CD4-positive, alpha-beta T cell treated with Interleukin-12 subunit alpha and Interleukin-12 subunit beta, for 1 hour (primary cell): Measurements from ENCODE around the gene SIDT2.
"Not testable (repeated sequence)": the region's sequence is repeated elsewhere in the genome, so short reads cannot be mapped to it uniquely, and the experiment has no call there.

Experiments
- DNase-seq: peaks from one replicate; pipeline ENCODE4 v3.0.0-alpha.2; 2020

SIDT2 gene

DNA sequence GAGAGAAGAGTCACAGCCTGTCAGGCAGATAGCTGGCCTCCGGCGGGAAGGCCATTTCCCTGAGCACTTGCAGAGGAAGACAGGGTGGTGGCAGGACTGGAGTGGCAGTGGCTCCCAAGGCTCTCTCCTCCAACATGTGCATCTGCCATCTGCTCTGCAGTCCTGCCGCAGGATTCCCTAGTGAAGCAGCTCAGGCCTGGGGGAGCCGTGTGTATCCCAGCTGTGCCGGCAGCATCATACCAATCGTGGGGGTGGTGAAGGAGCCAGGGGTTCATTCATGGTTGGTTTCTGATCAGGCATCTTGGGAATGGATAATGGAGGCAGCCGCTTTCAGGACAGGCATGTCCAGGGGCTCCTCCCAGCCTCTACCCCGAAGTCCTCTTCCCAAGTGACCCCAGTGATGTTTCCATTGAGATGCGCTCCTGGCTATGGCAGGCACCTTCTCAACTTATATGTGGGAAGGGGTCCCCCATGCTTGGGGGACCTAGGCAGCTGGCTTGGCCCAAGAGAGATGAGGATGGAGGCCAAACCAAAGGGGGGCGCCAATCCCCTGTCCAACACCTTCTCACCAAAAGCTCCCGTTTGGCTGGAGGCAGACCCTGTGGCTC, 26.8 kb downstream of the SIDT2 start:
- no peak for DNase-seq

DNA sequence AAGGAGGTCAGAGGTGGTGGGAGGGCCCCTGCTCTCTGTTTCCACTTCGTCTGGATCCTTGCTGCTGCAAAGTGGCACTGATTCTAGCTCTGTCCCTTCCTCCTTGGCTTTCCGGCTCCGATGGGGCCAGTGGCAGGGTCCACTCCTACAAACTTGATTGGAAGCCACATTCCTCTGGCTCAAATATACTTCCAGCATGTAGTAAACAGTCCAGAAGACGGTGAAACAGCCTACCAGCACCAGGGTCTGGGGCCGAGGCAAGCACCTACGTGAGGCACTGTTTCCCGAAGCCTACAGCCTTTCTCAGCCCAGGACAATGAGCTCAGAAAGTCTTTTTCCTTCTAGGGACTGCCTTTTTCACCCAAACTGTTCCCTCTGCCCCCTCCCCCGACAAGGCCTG, 27.6 kb downstream of the SIDT2 start:
- not testable (repeated sequence) for DNase-seq

DNA sequence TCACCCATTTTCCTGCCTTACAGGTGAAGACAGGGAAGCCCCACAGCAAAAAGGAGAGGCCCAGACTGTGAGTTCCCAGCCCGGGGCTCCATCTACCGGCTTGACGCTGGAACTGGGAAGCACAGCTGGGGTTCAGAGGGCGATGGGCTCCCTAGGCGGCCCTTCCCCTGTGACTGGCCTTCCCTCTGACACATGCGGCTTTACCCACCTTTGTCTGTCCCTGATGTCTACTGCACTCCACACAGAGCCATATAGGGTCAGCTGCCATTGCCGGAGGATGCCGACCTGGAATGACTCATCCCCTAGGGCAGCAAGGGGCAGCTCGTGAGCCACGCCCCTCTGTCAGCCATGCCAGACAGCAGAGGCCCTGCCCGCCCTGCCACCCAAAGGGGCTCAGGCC, 28.3 kb downstream of the SIDT2 start:
- not testable (repeated sequence) for DNase-seq

DNA sequence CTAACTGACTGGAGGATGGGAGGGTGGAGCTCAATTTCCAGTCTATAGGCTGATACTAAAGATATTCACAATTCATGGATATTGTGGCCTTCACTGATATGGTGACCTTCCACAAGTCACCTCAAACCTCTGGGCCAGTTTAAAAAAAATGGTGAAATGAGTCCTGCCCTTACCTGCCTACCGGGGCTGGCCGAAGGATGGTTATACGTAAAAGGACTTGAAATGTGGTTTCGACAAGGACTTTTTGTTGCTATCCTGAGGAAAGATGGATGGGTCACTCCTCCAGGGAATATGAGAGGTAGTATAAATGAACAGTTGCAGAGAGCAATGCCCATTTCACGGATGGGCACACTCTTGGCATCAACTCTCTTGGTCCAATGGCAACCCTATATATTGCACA, 28.9 kb downstream of the SIDT2 start:
- not testable (repeated sequence) for DNase-seq

DNA sequence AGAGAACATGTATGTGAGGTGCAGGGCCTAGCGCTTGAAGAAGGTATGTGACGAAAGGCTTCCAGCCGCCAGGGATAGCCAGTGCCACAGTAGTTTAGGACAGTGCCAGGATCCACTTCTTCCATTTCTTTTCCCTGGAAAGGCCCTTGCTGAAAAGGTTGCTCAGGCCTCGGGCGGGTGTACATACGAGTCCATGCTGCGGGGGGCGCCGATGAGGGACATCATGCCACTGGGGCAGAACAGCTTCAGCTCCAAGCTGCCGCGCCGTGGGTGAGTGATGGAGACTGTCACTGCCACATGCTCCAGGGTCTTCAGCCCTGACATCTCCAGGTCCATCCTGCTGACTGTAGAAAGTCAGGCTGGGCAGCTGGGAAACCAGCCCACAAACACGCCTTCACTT, 30.2 kb downstream of the SIDT2 start:
- DNase-seq = not testable (repeated sequence)

DNA sequence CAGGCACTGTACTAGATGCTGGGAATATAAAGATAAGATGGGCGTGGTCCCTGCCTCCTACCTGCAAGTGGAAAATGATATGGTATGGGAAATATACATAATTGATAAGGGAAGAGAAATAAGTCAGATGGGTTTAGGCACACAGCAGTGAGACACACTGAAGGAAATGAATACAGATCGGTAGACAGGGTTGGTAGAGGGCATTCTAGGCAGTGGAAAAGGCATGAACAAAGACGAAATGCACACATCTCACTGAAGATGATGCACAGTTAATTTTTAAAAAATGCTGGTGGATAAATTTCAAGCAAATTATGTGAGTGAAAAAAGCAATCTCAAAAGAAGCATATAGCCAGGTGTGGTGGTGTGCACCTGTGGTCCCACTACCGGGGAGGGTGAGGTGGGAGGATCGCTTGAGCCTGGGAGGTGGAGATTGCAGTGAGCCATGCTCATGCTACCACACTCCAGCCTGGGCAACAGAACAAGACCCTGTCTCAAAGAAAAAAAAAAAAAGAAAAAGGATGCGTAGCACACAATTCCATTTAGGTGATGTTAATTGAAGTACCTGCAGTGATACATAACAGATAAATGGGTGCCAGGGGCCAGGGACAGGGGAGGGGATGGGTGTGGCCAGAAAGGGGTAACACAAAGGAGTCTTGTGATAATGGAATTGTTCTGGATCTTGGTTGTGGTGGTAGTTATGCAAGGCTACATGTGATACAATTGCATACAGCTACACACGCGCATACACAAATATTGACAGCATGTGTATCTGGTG, 31.0 kb downstream of the SIDT2 start:
- DNase-seq = not testable (repeated sequence)

DNA sequence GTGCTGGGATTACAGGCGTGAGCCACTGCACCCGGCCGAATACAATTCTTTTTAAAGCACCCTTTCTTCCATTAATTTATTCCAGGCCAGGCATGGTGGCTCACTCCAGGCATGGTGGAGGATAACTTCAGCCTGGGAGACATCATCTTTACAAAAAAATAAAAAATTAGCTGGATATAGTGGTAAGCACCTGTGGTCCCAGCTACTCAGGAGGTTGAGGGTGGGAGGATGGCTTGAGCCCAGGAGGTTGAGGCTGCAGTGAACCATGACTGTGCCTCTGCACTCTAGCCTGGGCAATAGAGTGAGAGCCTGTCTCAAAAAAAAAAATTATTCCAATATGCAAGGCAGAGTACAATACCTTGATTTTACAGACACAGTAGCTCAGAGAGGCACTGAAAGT, 32.1 kb downstream of the SIDT2 start:
- DNase-seq = no peak

DNA sequence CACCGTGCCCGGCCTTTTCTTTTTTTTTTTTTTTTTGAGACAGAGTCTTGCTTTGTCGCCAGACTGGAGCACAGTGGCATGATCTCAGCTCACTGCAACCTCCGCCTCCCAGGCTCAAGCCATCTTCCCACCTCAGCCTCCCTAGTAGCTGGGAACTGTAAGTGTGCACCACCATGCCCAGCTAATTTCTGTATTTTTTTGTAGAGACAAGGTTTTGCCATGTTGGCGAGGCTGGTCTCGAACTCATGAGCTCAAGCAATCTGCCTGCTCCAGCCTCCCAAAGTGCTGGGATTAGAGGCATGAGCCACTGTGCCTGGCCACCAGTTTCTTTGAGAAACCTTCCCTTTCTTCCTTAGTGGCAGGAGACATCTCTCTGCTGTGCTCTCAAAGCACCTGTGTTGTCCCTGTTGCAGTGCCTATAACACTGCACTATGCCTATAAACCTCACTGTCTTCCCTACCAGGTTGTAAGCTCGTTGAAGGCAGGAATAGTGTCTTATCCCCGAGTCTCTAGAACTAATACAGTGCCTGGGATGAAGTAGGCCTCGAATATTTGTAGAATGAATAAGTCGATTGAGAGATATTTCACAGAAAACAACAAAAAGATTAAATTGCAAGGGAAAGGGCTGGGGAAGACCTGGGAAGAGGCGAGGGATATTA, 34.3 kb downstream of the SIDT2 start:
- no peak for DNase-seq

DNA sequence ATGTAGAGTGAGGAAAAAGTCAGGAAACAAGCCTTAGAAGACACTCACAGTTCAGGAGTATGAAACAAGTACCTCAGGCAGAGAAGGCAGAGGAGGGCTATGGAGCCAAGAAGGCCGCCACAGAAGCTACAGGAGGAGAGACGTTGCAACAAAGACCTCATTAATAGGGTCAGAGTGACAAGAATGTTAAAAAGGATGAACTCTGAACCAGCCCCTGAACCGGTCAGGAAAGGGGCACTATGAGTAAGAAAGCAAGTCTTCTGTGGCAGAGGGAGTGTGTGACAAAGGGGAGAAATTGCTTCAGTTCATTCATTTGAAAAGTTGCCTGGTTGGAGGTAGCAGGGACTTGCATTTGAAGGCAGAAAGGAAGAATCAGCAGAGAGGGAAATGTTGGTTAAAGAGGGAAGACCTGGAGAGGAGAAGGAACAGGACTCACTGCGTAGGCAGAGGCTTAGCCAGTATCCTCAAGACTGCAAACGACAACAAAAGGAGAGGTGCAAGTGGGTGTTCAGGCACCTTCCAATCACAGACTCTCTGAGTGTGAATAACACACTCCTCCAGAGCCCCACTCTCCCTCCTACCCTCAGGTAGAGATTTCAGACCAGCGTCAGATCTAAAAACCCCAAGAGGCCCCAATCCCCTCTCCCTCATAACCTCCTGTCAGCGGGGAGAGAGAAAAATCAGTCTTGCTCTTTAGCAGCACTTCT, 36.0 kb downstream of the SIDT2 start:
- no peak for DNase-seq

DNA sequence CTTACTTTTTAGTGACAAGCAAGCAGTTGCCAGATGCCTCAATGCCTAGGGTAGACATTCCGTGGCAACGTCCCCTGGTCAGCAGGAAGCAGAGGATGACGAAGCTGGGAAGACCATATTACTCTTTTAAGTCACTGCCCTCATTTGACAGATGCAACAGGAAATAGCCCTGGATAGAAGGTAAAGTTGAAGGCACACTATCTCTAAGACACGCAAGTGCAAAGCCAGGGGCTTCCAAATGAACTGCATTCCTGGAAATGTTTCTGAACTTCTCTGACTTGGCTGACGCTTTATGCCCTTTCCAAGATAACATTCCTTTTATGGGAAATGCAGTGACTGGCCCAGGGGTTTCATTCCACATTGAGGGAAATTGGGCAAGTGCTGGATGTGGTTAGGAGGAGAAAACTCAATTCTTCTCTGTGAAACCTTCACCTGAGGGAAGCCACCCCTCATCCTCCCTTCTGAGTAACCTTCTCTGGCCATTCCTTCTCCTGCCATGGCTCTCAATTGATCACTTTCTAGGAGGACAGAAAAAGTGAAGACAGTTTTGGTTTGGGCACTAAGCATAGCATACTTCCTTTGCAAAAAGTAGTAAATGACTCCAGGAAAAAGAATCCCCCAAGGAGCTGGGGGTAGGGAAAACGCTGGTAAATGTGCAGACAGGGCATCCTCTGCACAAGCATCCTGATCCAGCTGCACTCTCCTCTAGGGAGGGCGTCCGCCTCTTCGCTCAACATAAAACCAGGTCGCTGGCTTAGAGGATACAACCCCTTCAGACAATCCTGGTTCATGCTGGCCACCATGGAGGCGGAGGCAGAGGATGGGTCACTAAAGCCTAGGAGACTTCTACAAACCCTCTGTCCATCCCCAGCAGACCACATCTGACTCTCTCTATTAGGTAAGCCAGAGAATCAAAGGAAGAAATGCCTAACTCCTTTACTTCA, 38.9 kb downstream of the SIDT2 start:
- DNase-seq = no peak

DNA sequence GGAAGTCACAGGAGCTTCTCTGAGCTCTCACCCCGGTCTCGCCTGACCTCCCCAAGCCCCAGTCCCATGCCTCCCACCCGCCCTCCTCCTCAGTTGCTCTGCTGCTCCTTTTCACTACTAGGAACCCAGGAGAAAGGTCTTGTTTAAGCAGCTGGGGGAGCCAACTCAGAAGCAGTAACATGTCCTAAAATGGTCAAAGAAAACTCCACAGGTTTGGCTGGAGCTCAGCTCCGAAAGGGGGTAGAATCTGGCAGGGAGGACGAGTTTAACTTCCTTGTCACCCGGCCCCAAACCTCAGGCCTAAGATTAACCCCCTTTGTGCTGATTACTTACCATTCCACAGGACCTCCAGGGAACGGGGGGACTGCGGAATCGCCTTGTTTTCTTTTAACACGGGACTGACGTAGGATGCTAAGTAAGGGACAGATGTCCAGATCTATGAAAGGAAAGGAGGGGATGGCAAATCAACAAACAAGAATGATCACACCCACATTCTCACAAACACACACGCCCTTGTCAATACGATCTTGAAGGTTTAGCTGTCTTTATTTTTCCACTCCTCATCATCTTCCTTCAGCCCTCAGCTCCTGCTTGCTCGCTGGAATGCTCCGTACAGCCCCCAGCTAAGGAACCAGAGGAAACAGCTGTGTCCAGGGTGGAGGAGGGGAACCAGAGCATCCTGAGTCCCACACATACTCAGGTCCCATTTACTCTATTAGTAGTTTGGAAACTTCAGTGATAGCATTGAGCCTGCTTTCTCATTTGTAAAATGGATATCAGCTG, 39.8 kb downstream of the SIDT2 start:
- DNase-seq = no peak

DNA sequence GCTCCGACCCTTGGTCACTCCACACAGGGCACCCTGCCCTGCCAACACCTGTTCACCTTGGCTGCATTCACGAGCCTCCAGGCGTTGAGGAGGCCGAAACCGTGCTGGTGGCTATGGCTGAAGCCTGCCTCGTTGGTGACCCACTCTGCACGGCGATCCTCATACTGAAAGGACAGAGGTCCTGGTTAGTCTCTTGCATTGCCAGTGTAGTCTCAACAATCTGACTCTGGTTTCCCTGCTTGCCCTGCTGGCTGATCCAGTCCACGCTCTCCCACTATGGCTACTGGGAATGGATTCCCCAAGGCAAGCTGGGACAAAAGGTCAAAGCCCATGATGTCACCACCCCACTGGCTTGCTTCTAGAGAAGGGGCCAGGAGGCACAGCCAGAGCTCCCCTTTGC, 40.5 kb downstream of the SIDT2 start:
- no peak for DNase-seq

DNA sequence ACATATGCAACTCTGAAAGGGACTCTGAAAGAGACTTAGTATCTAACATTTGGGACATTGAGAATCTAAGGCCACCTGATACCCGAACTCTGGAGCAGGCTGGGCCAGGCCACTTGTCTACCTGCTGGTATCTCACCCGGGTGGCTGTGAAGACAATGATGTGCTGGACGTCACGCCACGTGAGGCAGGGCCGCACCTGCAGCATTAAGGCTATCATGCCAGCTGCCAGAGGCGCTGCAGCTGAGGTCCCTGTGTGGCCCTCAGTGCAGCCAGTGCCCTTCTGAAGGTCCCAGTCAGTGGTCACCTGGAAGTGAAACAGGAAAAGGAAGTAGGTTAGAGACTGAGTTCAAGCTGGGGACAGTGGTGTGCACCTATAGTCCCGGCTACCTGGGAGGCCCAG, 40.9 kb downstream of the SIDT2 start:
- no peak for DNase-seq

DNA sequence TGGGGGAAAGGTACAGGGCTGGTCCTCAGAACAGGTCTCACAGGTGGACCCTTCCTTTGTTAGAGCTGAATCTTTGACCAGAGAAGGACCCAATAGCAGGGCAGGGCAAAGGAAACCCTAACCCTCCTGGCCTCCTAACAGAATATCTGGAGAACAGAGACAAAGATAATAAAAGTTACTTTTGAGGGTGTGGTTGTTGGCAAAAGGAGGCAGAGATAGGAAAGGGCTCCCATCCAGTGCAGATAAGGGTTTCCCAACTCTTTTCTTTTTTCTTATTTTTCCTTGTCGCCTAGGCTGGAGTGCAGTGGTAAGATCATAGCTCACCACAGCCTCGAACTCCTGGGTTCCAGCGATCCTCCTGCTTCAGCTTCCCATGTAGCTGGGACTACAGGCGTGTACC, 41.5 kb downstream of the SIDT2 start:
- no peak for DNase-seq

DNA sequence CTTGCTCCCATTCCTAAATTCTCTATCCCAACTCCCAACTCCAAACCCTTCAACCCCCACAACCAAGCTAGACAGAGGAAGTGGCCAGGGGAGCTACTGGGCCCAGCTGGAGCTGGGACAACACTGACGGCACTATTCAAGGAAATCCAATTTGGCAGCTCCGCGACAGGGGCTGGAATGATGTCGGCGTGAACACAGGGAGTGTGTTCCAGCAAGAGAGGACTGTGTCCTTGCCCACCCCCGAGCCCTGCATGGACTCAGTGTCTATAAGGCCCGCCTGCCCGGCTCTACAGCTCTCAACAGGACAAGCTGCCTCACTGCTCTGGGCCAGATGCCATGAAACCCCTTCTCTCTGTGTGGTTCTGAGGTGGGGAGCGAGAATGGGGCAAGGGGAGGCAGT, 42.0 kb downstream of the SIDT2 start:
- DNase-seq = no peak

DNA sequence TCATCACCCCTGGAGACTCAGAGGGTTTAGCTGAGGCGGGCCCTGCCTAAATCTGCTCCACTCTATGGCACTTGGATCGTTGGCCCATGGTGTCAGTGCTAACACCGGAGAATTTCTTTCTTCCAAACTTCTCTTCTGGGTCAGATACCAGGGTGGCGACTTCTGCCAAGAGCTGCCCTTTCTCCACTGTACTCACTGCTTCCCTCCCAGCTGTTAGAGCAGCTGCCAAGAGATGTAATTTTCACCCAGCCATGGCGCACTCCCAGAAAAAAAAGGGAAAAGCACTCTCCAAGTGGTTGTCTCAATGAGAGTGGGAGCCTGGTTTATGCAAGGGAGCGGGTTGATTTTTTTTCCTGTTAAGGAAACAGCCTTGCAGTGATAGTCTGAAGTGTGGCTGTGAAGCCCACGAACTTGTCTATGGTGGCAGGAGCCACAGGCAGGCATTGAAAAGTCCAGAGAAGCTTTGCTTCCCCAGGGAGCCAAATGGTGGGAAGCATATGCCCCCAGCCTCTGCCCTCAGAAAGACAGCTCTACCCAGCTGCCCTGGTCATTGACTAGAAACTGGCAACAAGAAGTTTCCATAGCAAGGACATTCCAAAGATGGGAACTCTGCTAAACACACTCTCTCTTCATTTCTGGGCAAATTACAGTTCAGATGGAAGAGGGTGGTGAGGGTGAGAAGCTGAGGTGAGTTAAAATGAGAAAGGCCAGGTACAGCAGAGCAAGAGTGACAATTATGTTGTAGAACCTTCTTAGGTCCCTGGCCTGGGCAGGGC, 42.6 kb downstream of the SIDT2 start:
- no peak for DNase-seq

DNA sequence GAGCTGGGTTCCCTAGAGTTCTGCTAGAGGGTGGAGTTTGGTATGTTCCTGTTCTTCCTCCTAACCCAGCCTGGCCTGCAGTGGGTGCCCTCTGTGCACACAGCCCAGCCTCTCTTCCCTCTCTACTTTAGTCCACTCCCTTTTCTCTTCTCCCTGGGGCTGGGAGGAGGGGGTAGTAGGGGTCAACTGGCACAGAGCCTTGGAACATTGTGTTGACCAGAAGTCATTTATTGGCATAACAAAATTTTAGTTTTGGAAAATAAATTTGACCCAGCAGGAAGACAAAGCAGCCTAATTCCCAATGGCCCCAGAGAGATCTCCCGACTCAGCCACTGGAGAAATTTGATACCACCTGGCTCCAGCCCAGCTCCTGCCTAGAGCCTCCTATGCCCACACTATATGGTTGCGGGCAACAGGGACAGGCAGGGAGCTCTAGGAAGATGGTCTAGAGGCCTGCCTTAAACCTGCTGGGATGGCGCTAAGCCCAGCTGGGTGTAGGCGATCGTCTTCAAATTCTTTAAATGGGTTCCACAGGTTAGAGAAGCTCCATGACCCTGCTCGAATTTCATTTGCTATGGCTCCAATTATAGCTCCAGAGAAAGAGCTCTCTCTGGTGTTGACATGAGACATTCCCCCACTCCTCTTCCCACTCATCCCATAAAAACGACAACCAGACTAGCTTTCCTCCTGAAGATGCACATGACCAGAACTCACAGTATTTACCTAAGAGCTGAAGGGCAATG, 43.4 kb downstream of the SIDT2 start:
- no peak for DNase-seq

DNA sequence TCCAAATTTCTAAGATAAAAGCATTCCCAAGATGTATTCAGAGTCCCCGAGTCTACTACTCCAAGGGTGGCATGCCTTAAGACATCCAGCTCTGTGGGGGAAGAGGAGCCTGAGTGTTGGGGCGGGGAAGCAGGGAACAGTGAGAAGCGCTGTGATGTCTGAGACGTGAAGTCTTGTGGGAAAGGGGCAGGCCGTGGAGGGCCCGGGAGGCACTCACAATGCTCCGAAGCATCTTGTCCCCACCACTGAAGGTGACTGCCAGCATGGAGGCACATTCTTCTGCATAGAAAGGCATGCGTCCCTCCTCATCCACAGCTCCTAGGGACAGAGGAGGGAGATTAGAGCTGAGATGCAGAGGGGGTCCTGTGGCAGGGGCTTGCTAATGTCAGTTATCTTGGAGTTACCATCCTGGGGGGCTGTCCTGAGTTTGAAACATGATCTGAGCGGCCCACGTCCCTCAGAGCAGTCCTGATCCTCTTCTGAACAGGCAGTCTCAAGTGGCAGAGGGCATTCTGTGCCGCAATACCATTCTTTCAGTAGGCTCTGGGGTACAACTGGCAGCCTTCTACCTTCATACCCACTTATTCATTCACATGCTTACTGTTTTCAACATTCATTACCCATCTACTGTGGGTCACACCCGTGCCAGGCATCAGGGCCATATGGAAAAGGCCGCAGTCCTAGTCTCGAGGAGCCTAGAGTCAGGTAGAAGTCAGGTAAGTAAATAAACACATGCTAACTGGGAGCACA, 44.6 kb downstream of the SIDT2 start:
- no peak for DNase-seq
